ENCODE results near the gene QPCTL. TPM values are rescaled to one million over a fixed set of nuclear protein-coding genes. Genes with fewer than 3 reads are reported as not detected.

QPCTL gene
- total and polyA plus RNA-seq, 2 of the 4 experiments (the other 2 are of a cell fraction): 6.6 to 11.5 TPM

GRCh38 chr19:45752639-45753038 is 60.2 kb downstream of the QPCTL start:
- Histone ChIP-seq H3K27ac (ENCODE audit: insufficient read depth, low read length) (no peak overlapping the region), H3K4me2 (ENCODE audit: low read depth, low read length) (no peak overlapping the region), H2AFZ (replicated peaks; ENCODE audit: low read length, poor library complexity) (peak overlapping the region; percentile 51), H3K4me1 (ENCODE audit: control insufficient read depth, insufficient read depth, low read length) (no peaks in the 10 kb centered on the region), H4K8ac (ENCODE audit: low read depth in 2 of 2, low read length in 2 of 2) (no peak overlapping the region), H3K18ac (ENCODE audit: low read depth, low read length) (no peak overlapping the region), H2BK120ac (ENCODE audit: low read depth, low read length) (no peak overlapping the region), H3K4me3 (ENCODE audit: insufficient read depth, low read depth, low read length) (no peak overlapping the region), H3K79me1 (ENCODE audit: low read depth in 1 of 2, low read length in 2 of 2) (no peaks in the 10 kb centered on the region), H3K9me3 (ENCODE audit: control insufficient read depth, insufficient read depth, low read length) (no peaks in the 10 kb centered on the region), H3K9me1 (ENCODE audit: insufficient read depth, low read length) (no peaks in the 10 kb centered on the region), H3K14ac (replicated peaks; ENCODE audit: low read depth, low read length) (no peak overlapping the region), H2BK15ac (ENCODE audit: low read depth, low read length) (no peak overlapping the region), H2BK5ac (ENCODE audit: low read depth, low read length, poor library complexity, severe bottlenecking) (no peak overlapping the region), H2AK5ac (ENCODE audit: low read depth, low read length) (no peak overlapping the region), H3K23ac (ENCODE audit: low read depth, low read length) (no peak overlapping the region), H4K5ac (ENCODE audit: low read depth, low read length) (no peak overlapping the region), H3K4ac (ENCODE audit: low read depth, low read length) (no peak overlapping the region), H3K56ac (ENCODE audit: extremely low read depth, insufficient read depth, low read length) (no peak overlapping the region), H3K27me3 (ENCODE audit: control insufficient read depth, insufficient read depth, low read length) (peaks cover under 1% of the 10 kb centered on the region; the same call in 1 of the 2 replicates), H2BK20ac (ENCODE audit: low read depth, low read length) (no peak overlapping the region), H3K36me3 (ENCODE audit: control insufficient read depth, insufficient read depth, low read length) (no peaks in the 10 kb centered on the region), H4K91ac (ENCODE audit: insufficient read depth, low read depth, low read length) (no peak overlapping the region), H4K20me1 (ENCODE audit: insufficient read depth, low read length) (no peaks in the 10 kb centered on the region), H3K9ac (ENCODE audit: low read depth, low read length) (no peak overlapping the region), H2AK9ac (replicated peaks; ENCODE audit: low read depth, low read length, poor library complexity) (no peak overlapping the region)
- no peak for DNase-seq
- no TSS peak for BruUV-seq (replicated peaks)
- no peak for ATAC-seq (ENCODE audit: low read depth)
- in situ Hi-C loops (cut with MboI; ENCODE audit: low sequenced_read_pairs) (no loop called here), dilution Hi-C loops (cut with HindIII; ENCODE audit: low sequenced_read_pairs, unreplicated experiment) (no loop called here), intact Hi-C loops (cut with micrococcal nuclease) (no loop called here)
- ChIA-PET POLR2A (ENCODE audit: unreplicated experiment) (interaction anchor here (0.7 kb wide), 1 partner anchor 15 kb away, joined by 10 read pairs; no protein-coding TSS in a partner anchor), CTCF (no interaction called here)
- 100% methylated on average over 2 of the region's 12 CpGs; no CpG with 5 or more reads in 1 of the 2 experiments for WGBS, 2 experiments (ENCODE audit: extremely low coverage in 2 of 2, insufficient read length in 1 of 2)
- TF ChIP-seq MAZ (IDR thresholded peaks at IDR 0.05; ENCODE audit: borderline replicate concordance, low read depth, low read length) (no peak), RAD21 (IDR thresholded peaks at IDR 0.05; ENCODE audit: low read length) (no peak), FOS (IDR thresholded peaks at IDR 0.05; ENCODE audit: low read depth, low read length) (no peak), CTCF (conservative IDR thresholded peaks at IDR 0.05; ENCODE audit: low read depth, low read length) (no peak), BHLHE40 (IDR thresholded peaks at IDR 0.05; ENCODE audit: low read depth, low read length) (no peak), RFX5 (IDR thresholded peaks at IDR 0.05; ENCODE audit: low read depth, low read length) (no peak), ELK1 (IDR thresholded peaks at IDR 0.05; ENCODE audit: borderline replicate concordance, low read depth, low read length) (no peak), MAFK (IDR thresholded peaks at IDR 0.05; ENCODE audit: low read depth, low read length) (no peak), CEBPB (IDR thresholded peaks at IDR 0.05; ENCODE audit: low read depth, low read length) (no peak), USF2 (IDR thresholded peaks at IDR 0.05; ENCODE audit: low read depth, low read length) (no peak), SMC3 (IDR thresholded peaks at IDR 0.05; ENCODE audit: low read depth, low read length) (no peak), MXI1 (IDR thresholded peaks at IDR 0.05; ENCODE audit: borderline replicate concordance, low read depth, low read length) (no peak), CHD1 (IDR thresholded peaks at IDR 0.05; ENCODE audit: low read depth, low read length) (no peak), RCOR1 (IDR thresholded peaks at IDR 0.05; ENCODE audit: insufficient replicate concordance, low read length) (no peak), POLR2A (IDR thresholded peaks at IDR 0.05; ENCODE audit: low read depth, low read length) (no peak)

Data from IMR-90 (cell line).